GM23338 (cell line): ENCODE results near the gene DDI2. TPM values are rescaled to one million over a fixed set of nuclear protein-coding genes. Genes with fewer than 3 reads are reported as not detected.

ENCODE experiments used
- ATAC-seq: fragments of 200-7000 bp; cut with Tn5 transposase; 3 replicates; pipeline ENCODE4 v1.9.1; 2020
- DNase-seq: peaks from one replicate; pipeline ENCODE4 v3.0.0-alpha.2; 2015; ENCODE audit warnings: low spot score
- H2AFZ ChIP-seq: fragments of 200-600 bp; sonication (generic); 2 replicates; pipeline ENCODE4 v1.8.0; 2016; ENCODE audit warnings: antibody characterized with exemption, mild to moderate bottlenecking, moderate library complexity
- H3F3A ChIP-seq: fragments of 200-600 bp; sonication (generic); replicated peaks from 2 replicates; pipeline ENCODE4 v1.8.0; 2017; ENCODE audit warnings: antibody characterized with exemption, mixed run types, low read depth
- H3K27ac ChIP-seq: fragments of 200-600 bp; sonication (generic); 2 replicates; pipeline ENCODE4 v1.6.1; 2016; ENCODE audit warnings: low read depth
- H3K27me3 ChIP-seq: fragments of 200-600 bp; sonication (generic); 2 replicates; pipeline ENCODE4 v1.8.0; 2016; ENCODE audit warnings: mild to moderate bottlenecking, mixed run types, moderate library complexity; ENCODE audit not compliant: insufficient read depth
- H3K36me3 ChIP-seq: fragments of 200-600 bp; sonication (generic); 2 replicates; pipeline ENCODE4 v1.8.0; 2016; ENCODE audit warnings: mild to moderate bottlenecking; ENCODE audit not compliant: insufficient read depth
- H3K4me1 ChIP-seq: fragments of 200-600 bp; sonication (generic); 2 replicates; pipeline ENCODE4 v1.8.0; 2016; ENCODE audit warnings: mild to moderate bottlenecking, moderate library complexity; ENCODE audit not compliant: insufficient read depth
- H3K4me2 ChIP-seq: fragments of 200-600 bp; sonication (generic); 2 replicates; pipeline ENCODE4 v1.7.1; 2017; ENCODE audit warnings: mixed run types
- H3K4me3 ChIP-seq: fragments of 200-600 bp; sonication (generic); 2 replicates; pipeline ENCODE4 v1.6.1; 2016; ENCODE audit warnings: mixed run types
- H3K79me2 ChIP-seq: fragments of 200-600 bp; sonication (generic); replicated peaks from 2 replicates; pipeline ENCODE4 v1.8.0; 2017; ENCODE audit warnings: mild to moderate bottlenecking; ENCODE audit not compliant: insufficient read depth
- H3K9me2 ChIP-seq: fragments of 200-600 bp; sonication (generic); 2 replicates; pipeline ENCODE4 v1.8.0; 2017; ENCODE audit not compliant: insufficient read depth
- H4K20me1 ChIP-seq: fragments of 200-600 bp; sonication (generic); replicated peaks from 2 replicates; pipeline ENCODE4 v1.8.0; 2017; ENCODE audit warnings: mild to moderate bottlenecking; ENCODE audit not compliant: insufficient read depth
- H3K27ac Mint-ChIP-seq: 2 replicates; pipeline ENCODE4 v1.8.0; 2020; ENCODE audit warnings: inconsistent platforms, mild to moderate bottlenecking, moderate library complexity, mixed read lengths
- H3K27me3 Mint-ChIP-seq: 3 replicates; pipeline ENCODE4 v1.8.0; 2022; ENCODE audit warnings: low read depth, mild to moderate bottlenecking, moderate library complexity, mixed read lengths, inconsistent platforms; ENCODE audit not compliant: insufficient read depth, poor library complexity
- H3K36me3 Mint-ChIP-seq: 3 replicates; pipeline ENCODE4 v1.8.0; 2021; ENCODE audit warnings: low read depth, mild to moderate bottlenecking, inconsistent platforms, moderate library complexity, mixed read lengths
- H3K4me1 Mint-ChIP-seq: 3 replicates; pipeline ENCODE4 v1.8.0; 2020; ENCODE audit warnings: mild to moderate bottlenecking, inconsistent platforms, mixed read lengths
- H3K4me3 Mint-ChIP-seq: 3 replicates; pipeline ENCODE4 v1.8.0; 2021; ENCODE audit warnings: moderate library complexity, mild to moderate bottlenecking, inconsistent platforms, mixed read lengths
- H3K9me3 Mint-ChIP-seq: 3 replicates; pipeline ENCODE4 v1.8.0; 2020; ENCODE audit warnings: moderate library complexity, mild to moderate bottlenecking, inconsistent platforms, mixed read lengths
- CREB1 ChIP-seq: fragments of 250-450 bp; sonication (Bioruptor Pico); IDR thresholded peaks from 2 replicates; pipeline ENCODE4 v1.5.0; 2020; ENCODE audit warnings: low read depth, mild to moderate bottlenecking, moderate library complexity
- CTCF ChIP-seq, 2 experiments: fragments of 200-600 bp in 1 of 2; sonication (generic) in 1 of 2; conservative IDR thresholded peaks; 2 replicates each; pipeline versions ENCODE4 v1.5.1 to v1.6.1; 2016 to 2017; ENCODE audit warnings: antibody characterized with exemption in 2 of 2, low read depth in 2 of 2, mild to moderate bottlenecking in 2 of 2, moderate library complexity in 1 of 2
- ETS1 ChIP-seq: IDR thresholded peaks from 2 replicates; pipeline ENCODE4 v1.6.1; 2016; ENCODE audit warnings: antibody characterized with exemption
- EZH2 ChIP-seq: fragments of 200-600 bp; sonication (generic); IDR thresholded peaks from one replicate; pipeline ENCODE4 v1.8.0; 2017; ENCODE audit warnings: antibody characterized with exemption, mild to moderate bottlenecking, low read depth; ENCODE audit not compliant: unreplicated experiment
- EZH2phosphoT487 ChIP-seq: fragments of 200-600 bp; sonication (generic); IDR thresholded peaks from one replicate; pipeline ENCODE4 v1.8.1; 2018; ENCODE audit warnings: antibody characterized with exemption; ENCODE audit not compliant: unreplicated experiment
- JUNB ChIP-seq: IDR thresholded peaks from one replicate; pipeline ENCODE4 v1.6.1; 2016; ENCODE audit warnings: antibody characterized with exemption; ENCODE audit not compliant: unreplicated experiment
- NANOG ChIP-seq: IDR thresholded peaks from 2 replicates; pipeline ENCODE4 v1.6.1; 2016; ENCODE audit warnings: antibody characterized with exemption, borderline replicate concordance
- POLR2AphosphoS5 ChIP-seq: IDR thresholded peaks from 2 replicates; pipeline ENCODE4 v1.6.1; 2016; ENCODE audit warnings: antibody characterized with exemption, low read depth
- REST ChIP-seq: IDR thresholded peaks from one replicate; pipeline ENCODE4 v1.6.1; 2018; ENCODE audit warnings: antibody characterized with exemption; ENCODE audit not compliant: unreplicated experiment
- STAT1 ChIP-seq: IDR thresholded peaks from one replicate; pipeline ENCODE4 v1.6.1; 2016; ENCODE audit warnings: antibody characterized with exemption; ENCODE audit not compliant: unreplicated experiment
- ZNF114 ChIP-seq: fragments of 250-450 bp; sonication (Bioruptor Pico); IDR thresholded peaks from 2 replicates; pipeline ENCODE4 v1.5.0; 2020; ENCODE audit warnings: mild to moderate bottlenecking, moderate library complexity
- ZNF331 ChIP-seq: fragments of 250-450 bp; sonication (Bioruptor Pico); IDR thresholded peaks from 2 replicates; pipeline ENCODE4 v1.5.0; 2020; ENCODE audit warnings: low read depth, mild to moderate bottlenecking, moderate library complexity
- ZNF462 ChIP-seq: fragments of 250-450 bp; sonication (Bioruptor Pico); IDR thresholded peaks from 2 replicates; pipeline ENCODE4 v1.5.0; 2020; ENCODE audit warnings: mild to moderate bottlenecking, moderate library complexity
- polyA plus RNA-seq: library from polyadenylated mRNA; unstranded; fragments of >200 nt; fragmentation: Nextera tagmentation; extraction: Ambion mirVana; gene quantifications from 2 replicates; pipeline ENCODE4 v1.2.1, GENCODE V29; 2016
- total RNA-seq: library from RNA; depleted of rRNA; stranded (reverse); fragments of >200 nt; shearing (Covaris generic); gene quantifications from 2 replicates; pipeline ENCODE4 v1.2.3, GENCODE V29; 2014

Gene DDI2
- total and polyA plus RNA-seq, 2 experiments from 2014 or later: 8.0 to 43.3 TPM

GRCh38 chr1:15605398-15606383 lies 11.6 kb upstream of the DDI2 start:
- peaks cover 8% of the 10 kb centered on the region; the same call in 2 of the 3 replicates for H3K9me3 Mint-ChIP-seq

More at GRCh38 chr1:15605398-15606383, 11.6 kb upstream of the DDI2 start:
- Histone ChIP-seq H3K27me3 (peaks cover 10% of the 10 kb centered on the region; the same call in 1 of the 2 replicates), H4K20me1 (no peaks in the 10 kb centered on the region), H3K79me2 (no peaks in the 10 kb centered on the region), H3K4me3 (no peak overlapping the region), H3K9me2 (peaks cover 5% of the 10 kb centered on the region; the same call in 1 of the 2 replicates), H3K36me3 (no peaks in the 10 kb centered on the region), H3K4me1 (no peaks in the 10 kb centered on the region), H3F3A (peaks cover 7% of the 10 kb centered on the region; the same call in 1 of the 2 replicates), H3K4me2 (no peak overlapping the region), H2AFZ (no peak overlapping the region), H3K27ac (no peak overlapping the region)
- peaks cover 14% of the 10 kb centered on the region for H3K27me3 Mint-ChIP-seq
- H3K4me3 Mint-ChIP-seq: no peak overlapping the region
- H3K36me3 Mint-ChIP-seq: no peaks in the 10 kb centered on the region
- TF ChIP-seq ZNF114 (CRISPR knock-in tag) (no peak), EZH2phosphoT487 (no peak), POLR2AphosphoS5 (no peak), REST (no peak), ETS1 (no peak), EZH2 (no peak), STAT1 (no peak), NANOG (no peak), ZNF462 (CRISPR knock-in tag) (no peak), CREB1 (CRISPR knock-in tag) (no peak), JUNB (no peak), ZNF331 (CRISPR knock-in tag) (no peak), CTCF (conservative IDR thresholded peaks at IDR 0.05; ENCODE audit: low read depth in 2 of 2) (no peak)
- no peak for DNase-seq
- no peak overlapping the region for H3K27ac Mint-ChIP-seq
- no peak for ATAC-seq
- H3K4me1 Mint-ChIP-seq: peaks cover 2% of the 10 kb centered on the region; the same call in 1 of the 3 replicates
